Measurements from ENCODE around the gene GJB2. TPM values are rescaled to one million over a fixed set of nuclear protein-coding genes. Genes with fewer than 3 reads are reported as not detected.

GJB2 gene
- polyA plus RNA-seq, 1 donor (not counting 4 experiments of a cell fraction or from before 2014, with no cell fraction given) = 374 TPM

DNA sequence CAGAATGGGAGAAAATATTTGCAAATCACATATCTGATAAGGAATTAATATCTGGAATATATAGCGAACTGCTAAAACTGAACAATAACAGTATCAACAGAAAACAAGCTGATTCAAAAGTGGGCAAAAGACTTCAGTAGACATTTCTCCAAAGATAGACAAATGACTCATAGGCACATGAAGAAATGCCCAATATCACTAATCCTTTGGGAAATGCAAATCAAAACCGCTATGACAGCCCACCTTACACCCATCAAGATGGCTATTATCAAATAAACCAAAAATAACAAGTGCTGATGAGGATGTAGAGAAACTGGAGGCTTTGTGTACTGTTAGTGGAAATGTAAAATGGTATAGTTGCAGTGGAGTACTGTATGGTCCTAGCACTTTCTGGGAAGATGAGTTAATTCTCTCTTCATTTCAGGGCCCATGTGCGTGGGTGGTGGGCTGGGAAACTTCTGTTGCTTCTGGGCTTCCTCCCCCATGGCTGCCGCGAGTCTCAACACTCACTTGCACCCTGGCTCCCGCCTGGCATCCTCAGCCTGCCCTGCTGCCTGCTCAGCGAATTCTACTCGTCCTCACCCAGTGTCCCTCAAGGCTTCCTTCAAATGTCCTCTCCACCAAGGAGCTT is 19.5 kb downstream of the GJB2 start:
- no peak for DNase-seq (ENCODE audit: low read depth, low spot score)
- FAIRE-seq = no peak
- Histone ChIP-seq H3K36me3 (ENCODE audit: control insufficient read depth in 2 of 2, extremely low read depth in 1 of 2, insufficient read depth in 2 of 2, low read length in 2 of 2) (no peaks in the 10 kb centered on the region), H2AFZ (ENCODE audit: control insufficient read depth, low read length) (no peak overlapping the region), H3K79me2 (ENCODE audit: control insufficient read depth, insufficient read depth, low read length) (no peaks in the 10 kb centered on the region), H3K9me3 (ENCODE audit: control insufficient read depth, low read depth, low read length) (no peaks in the 10 kb centered on the region), H3K9me1 (ENCODE audit: control insufficient read depth, extremely low read depth, insufficient read depth, low read length) (no peaks in the 10 kb centered on the region), H3K4me3 (ENCODE audit: control insufficient read depth in 2 of 3, extremely low read depth in 1 of 3, insufficient read depth in 2 of 3, low read depth in 1 of 3, low read length in 3 of 3) (no peak overlapping the region), H3K9ac (ENCODE audit: control insufficient read depth, extremely low read depth, insufficient read depth, low read length) (no peak overlapping the region), H3K4me1 (ENCODE audit: control insufficient read depth, extremely low read depth, insufficient read depth, low read length) (peaks cover 20% of the 10 kb centered on the region), H4K20me1 (ENCODE audit: control insufficient read depth, extremely low read depth, insufficient read depth, low read length) (no peaks in the 10 kb centered on the region), H3K27me3 (ENCODE audit: control insufficient read depth, extremely low read depth, insufficient read depth, low read length) (peaks cover 3% of the 10 kb centered on the region), H3K4me2 (ENCODE audit: control insufficient read depth, extremely low read depth, insufficient read depth, low read depth, low read length) (no peak overlapping the region), H3K27ac (ENCODE audit: control insufficient read depth, insufficient read depth, low read length) (no peak overlapping the region)
- TF ChIP-seq EZH2 (IDR thresholded peaks at IDR 0.05; ENCODE audit: low read length) = no peak
- TF ChIP-seq, protein P1, sequence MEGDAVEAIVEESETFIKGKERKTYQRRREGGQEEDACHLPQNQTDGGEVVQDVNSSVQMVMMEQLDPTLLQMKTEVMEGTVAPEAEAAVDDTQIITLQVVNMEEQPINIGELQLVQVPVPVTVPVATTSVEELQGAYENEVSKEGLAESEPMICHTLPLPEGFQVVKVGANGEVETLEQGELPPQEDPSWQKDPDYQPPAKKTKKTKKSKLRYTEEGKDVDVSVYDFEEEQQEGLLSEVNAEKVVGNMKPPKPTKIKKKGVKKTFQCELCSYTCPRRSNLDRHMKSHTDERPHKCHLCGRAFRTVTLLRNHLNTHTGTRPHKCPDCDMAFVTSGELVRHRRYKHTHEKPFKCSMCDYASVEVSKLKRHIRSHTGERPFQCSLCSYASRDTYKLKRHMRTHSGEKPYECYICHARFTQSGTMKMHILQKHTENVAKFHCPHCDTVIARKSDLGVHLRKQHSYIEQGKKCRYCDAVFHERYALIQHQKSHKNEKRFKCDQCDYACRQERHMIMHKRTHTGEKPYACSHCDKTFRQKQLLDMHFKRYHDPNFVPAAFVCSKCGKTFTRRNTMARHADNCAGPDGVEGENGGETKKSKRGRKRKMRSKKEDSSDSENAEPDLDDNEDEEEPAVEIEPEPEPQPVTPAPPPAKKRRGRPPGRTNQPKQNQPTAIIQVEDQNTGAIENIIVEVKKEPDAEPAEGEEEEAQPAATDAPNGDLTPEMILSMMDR (optimal IDR thresholded peaks at IDR 0.05 in 1 of 3, IDR thresholded peaks at IDR 0.05 in 1 of 3, conservative IDR thresholded peaks at IDR 0.05 in 1 of 3; ENCODE audit: extremely low read depth in 1 of 3, insufficient read depth in 2 of 3, low read length in 3 of 3) = no peak
- dilution Hi-C loops (cut with MboI; ENCODE audit: extremely low pct_ligation_motif_present, low sequenced_read_pairs) = no loop called here

DNA sequence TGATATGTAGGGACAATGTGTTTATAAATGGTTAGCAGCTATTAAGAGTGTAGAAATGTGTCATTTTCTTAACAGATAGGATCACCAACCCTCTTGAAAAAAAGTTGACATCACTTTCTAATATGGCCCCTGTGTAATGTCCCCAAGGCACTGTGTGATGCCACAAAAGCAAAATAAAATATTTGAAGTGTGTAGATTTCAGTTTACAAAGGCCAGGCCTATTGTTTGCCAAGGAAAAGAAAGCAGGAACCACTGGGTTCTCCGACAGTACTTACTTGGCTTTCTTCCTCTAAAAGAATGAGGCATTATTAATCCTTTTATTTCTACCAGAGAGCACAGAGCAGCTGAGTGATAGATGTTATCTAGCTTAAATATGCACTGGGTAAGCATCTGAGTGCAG is 21.4 kb downstream of the GJB2 start:
- Histone ChIP-seq H3K9me1 (ENCODE audit: control insufficient read depth, extremely low read depth, insufficient read depth, low read length) (no peaks in the 10 kb centered on the region), H2AFZ (ENCODE audit: control insufficient read depth, low read length) (no peak overlapping the region), H3K36me3 (ENCODE audit: control insufficient read depth in 2 of 2, extremely low read depth in 1 of 2, insufficient read depth in 2 of 2, low read length in 2 of 2) (no peaks in the 10 kb centered on the region), H3K4me3 (ENCODE audit: control insufficient read depth in 2 of 3, extremely low read depth in 1 of 3, insufficient read depth in 2 of 3, low read depth in 1 of 3, low read length in 3 of 3) (no peak overlapping the region), H3K27ac (ENCODE audit: control insufficient read depth, insufficient read depth, low read length) (no peak overlapping the region), H3K79me2 (ENCODE audit: control insufficient read depth, insufficient read depth, low read length) (no peaks in the 10 kb centered on the region), H3K9me3 (ENCODE audit: control insufficient read depth, low read depth, low read length) (no peaks in the 10 kb centered on the region), H3K4me2 (ENCODE audit: control insufficient read depth, extremely low read depth, insufficient read depth, low read depth, low read length) (no peak overlapping the region), H4K20me1 (ENCODE audit: control insufficient read depth, extremely low read depth, insufficient read depth, low read length) (no peaks in the 10 kb centered on the region), H3K9ac (ENCODE audit: control insufficient read depth, extremely low read depth, insufficient read depth, low read length) (no peak overlapping the region), H3K27me3 (ENCODE audit: control insufficient read depth, extremely low read depth, insufficient read depth, low read length) (no peaks in the 10 kb centered on the region), H3K4me1 (ENCODE audit: control insufficient read depth, extremely low read depth, insufficient read depth, low read length) (peaks cover 17% of the 10 kb centered on the region)
- TF ChIP-seq, protein P1 (optimal IDR thresholded peaks at IDR 0.05 in 1 of 3, IDR thresholded peaks at IDR 0.05 in 1 of 3, conservative IDR thresholded peaks at IDR 0.05 in 1 of 3; ENCODE audit: extremely low read depth in 1 of 3, insufficient read depth in 2 of 3, low read length in 3 of 3) = no peak
- TF ChIP-seq EZH2 (IDR thresholded peaks at IDR 0.05; ENCODE audit: low read length) = no peak
- FAIRE-seq (no peak), DNase-seq (ENCODE audit: low read depth, low spot score) (no peak)
- dilution Hi-C loops (cut with MboI; ENCODE audit: extremely low pct_ligation_motif_present, low sequenced_read_pairs) = no loop called here
